WTC11 (cell line): ENCODE results near the gene PRRT1. TPM values are rescaled to one million over a fixed set of nuclear protein-coding genes. Genes with fewer than 3 reads are reported as not detected.

Experiments
- ATAC-seq: fragments of 200-7000 bp; cut with Tn5 transposase; 2 replicates; pipeline ENCODE4 v1.10.0; 2021; ENCODE audit warnings: mild to moderate bottlenecking, moderate library complexity
- CTCF ChIA-PET: fragments of 300-600 bp; sonication (Branson Sonifier 250); formaldehyde crosslinking; loops from one replicate; lab custom pipeline; 2021; ENCODE audit warnings: antibody characterized with exemption; lab: Charles Lee
- POLR2A ChIA-PET: fragments of 350-600 bp; sonication (Branson Sonifier 250); formaldehyde crosslinking; loops from one replicate; lab custom pipeline; 2021; ENCODE audit warnings: antibody characterized with exemption; lab: Charles Lee
- DNase-seq: peaks from one replicate; pipeline ENCODE4 v3.0.0; 2021; ENCODE audit warnings: low spot score
- H3K27ac Mint-ChIP-seq: 2 replicates; pipeline ENCODE4 v1.8.0; 2021; ENCODE audit warnings: mixed read lengths
- H3K27me3 Mint-ChIP-seq: 2 replicates; pipeline ENCODE4 v1.8.0; 2021; ENCODE audit warnings: low read depth, mild to moderate bottlenecking, moderate library complexity, mixed read lengths
- H3K36me3 Mint-ChIP-seq: 2 replicates; pipeline ENCODE4 v1.8.0; 2021; ENCODE audit warnings: mixed read lengths
- H3K4me1 Mint-ChIP-seq: 2 replicates; pipeline ENCODE4 v1.8.0; 2022; ENCODE audit warnings: mixed read lengths
- H3K4me3 Mint-ChIP-seq: 2 replicates; pipeline ENCODE4 v1.8.0; 2021; ENCODE audit warnings: mild to moderate bottlenecking, moderate library complexity, mixed read lengths
- H3K9me3 Mint-ChIP-seq: 2 replicates; pipeline ENCODE4 v1.8.0; 2021; ENCODE audit warnings: mixed read lengths
- AR ChIP-seq: fragments of 250-450 bp; sonication (Bioruptor Pico); IDR thresholded peaks from 2 replicates; pipeline ENCODE4 v1.9.0; 2021; ENCODE audit warnings: mild to moderate bottlenecking
- ATF1 ChIP-seq: sonication (generic); formaldehyde crosslinking; IDR thresholded peaks from 2 replicates; pipeline ENCODE4 v1.8.1; 2023; ENCODE audit warnings: mild to moderate bottlenecking, moderate library complexity, missing genetic modification reagents
- ATF6 ChIP-seq: sonication (generic); formaldehyde crosslinking; IDR thresholded peaks from 2 replicates; pipeline ENCODE4 v1.8.1; 2023; ENCODE audit warnings: mild to moderate bottlenecking, missing genetic modification reagents
- CREM ChIP-seq: sonication (generic); formaldehyde crosslinking; IDR thresholded peaks from 2 replicates; pipeline ENCODE4 v1.8.1; 2022; ENCODE audit warnings: mild to moderate bottlenecking, missing genetic modification reagents, moderate library complexity
- E2F5 ChIP-seq: sonication (generic); formaldehyde crosslinking; IDR thresholded peaks from 2 replicates; pipeline ENCODE4 v1.8.1; 2022; ENCODE audit warnings: mild to moderate bottlenecking, moderate library complexity, missing genetic modification reagents
- FOXP4 ChIP-seq: sonication (generic); formaldehyde crosslinking; IDR thresholded peaks from 2 replicates; pipeline ENCODE4 v1.8.0; 2022; ENCODE audit warnings: mild to moderate bottlenecking, missing genetic modification reagents
- GABPB1 ChIP-seq: sonication (generic); formaldehyde crosslinking; IDR thresholded peaks from 2 replicates; pipeline ENCODE4 v1.8.1; 2023; ENCODE audit warnings: mild to moderate bottlenecking, missing genetic modification reagents
- NFYB ChIP-seq: sonication (generic); formaldehyde crosslinking; conservative IDR thresholded peaks from 2 replicates; pipeline ENCODE4 v1.8.0; 2022; ENCODE audit warnings: low read depth, missing genetic modification reagents
- NR1H2 ChIP-seq: sonication (generic); formaldehyde crosslinking; IDR thresholded peaks from 2 replicates; pipeline ENCODE4 v1.9.0; 2021; ENCODE audit warnings: mild to moderate bottlenecking, moderate library complexity, missing genetic modification reagents
- NR3C1 ChIP-seq: sonication (generic); formaldehyde crosslinking; conservative IDR thresholded peaks from 2 replicates; pipeline ENCODE4 v1.8.1; 2023; ENCODE audit warnings: low read depth, mild to moderate bottlenecking, missing genetic modification reagents
- PREB ChIP-seq: sonication (generic); formaldehyde crosslinking; IDR thresholded peaks from 2 replicates; pipeline ENCODE4 v1.8.1; 2022; ENCODE audit warnings: mild to moderate bottlenecking, missing genetic modification reagents, moderate library complexity, borderline replicate concordance
- TCF7 ChIP-seq: sonication (generic); formaldehyde crosslinking; IDR thresholded peaks from 2 replicates; pipeline ENCODE4 v1.8.0; 2022; ENCODE audit warnings: mild to moderate bottlenecking, low read depth, missing genetic modification reagents, moderate library complexity
- TEAD1 ChIP-seq: sonication (generic); formaldehyde crosslinking; IDR thresholded peaks from 2 replicates; pipeline ENCODE4 v1.8.0; 2022; ENCODE audit warnings: mild to moderate bottlenecking, missing genetic modification reagents
- TP53 ChIP-seq: sonication (generic); formaldehyde crosslinking; IDR thresholded peaks from 2 replicates; pipeline ENCODE4 v1.8.1; 2023; ENCODE audit warnings: mild to moderate bottlenecking, missing genetic modification reagents
- ZNF232 ChIP-seq: sonication (generic); formaldehyde crosslinking; IDR thresholded peaks from 2 replicates; pipeline ENCODE4 v1.8.0; 2022; ENCODE audit warnings: mild to moderate bottlenecking, missing genetic modification reagents
- total RNA-seq: library from RNA; stranded (reverse); gene quantifications from 3 replicates; pipeline ENCODE4 v1.2.3, GENCODE V29; 2021

The PRRT1 gene
- total RNA-seq, 1 experiment from 2014 or later, result 1.6 TPM

GRCh38 chr6:32129297-32130088, 22.2 kb downstream of the PRRT1 start (continued):
- TF ChIP-seq PREB (CRISPR knock-in tag), result no peak
- TF ChIP-seq ZNF232, result no peak
- TF ChIP-seq NFYB, result no peak
- no peak for TF ChIP-seq TCF7 (CRISPR knock-in tag)
- TF ChIP-seq, all 79 proteins: peak for 0

- Mint-ChIP-seq H3K9me3 (no peaks in the 10 kb centered on the region), H3K4me1 (peaks cover 23% of the 10 kb centered on the region), H3K27ac (peak overlapping the region; percentile 89), H3K27me3 (peaks cover 6% of the 10 kb centered on the region), H3K36me3 (peaks cover 13% of the 10 kb centered on the region), H3K4me3 (peak overlapping the region; percentile 99)
- ChIA-PET CTCF (interaction anchor here (0.6 to 6.1 kb wide), 9 partner anchors 11 to 856 kb away, joined by 3 to 63 read pairs (median 9); partner anchors contain the start of gene EGFL8), POLR2A (interaction anchor here (0.8 to 1.9 kb wide), 2 partner anchors 17 to 25 kb away, joined by 4 to 5 read pairs; no protein-coding TSS in a partner anchor)
- TF ChIP-seq ATF1 (no peak), NR3C1 (CRISPR knock-in tag) (no peak), E2F5 (CRISPR knock-in tag) (no peak), TP53 (CRISPR knock-in tag) (no peak), FOXP4 (CRISPR knock-in tag) (no peak), TEAD1 (CRISPR knock-in tag) (no peak), NR1H2 (CRISPR knock-in tag) (no peak), ATF6 (CRISPR knock-in tag) (no peak), GABPB1 (no peak), CREM (CRISPR knock-in tag) (no peak), AR (CRISPR knock-in tag) (no peak)
- DNase-seq (no peak), ATAC-seq (no peak)
Observed at GRCh38 chr6:32128751-32129296, 22.9 kb downstream of the PRRT1 start.
